T1000 (cell line): ENCODE data around the gene ERC2.
A peak's percentile ranks its signal among the peaks of the same experiment; 100 is the strongest.
"Not testable (repeated sequence)": the region's sequence is repeated elsewhere in the genome, so short reads cannot be mapped to it uniquely, and the experiment has no call there.

ENCODE experiments used
- DNase-seq: peaks from one replicate; lab custom pipeline; 2025; ENCODE audit warnings: mixed read lengths; lab: John Stamatoyannopoulos, UW

The ERC2 gene

DNA sequence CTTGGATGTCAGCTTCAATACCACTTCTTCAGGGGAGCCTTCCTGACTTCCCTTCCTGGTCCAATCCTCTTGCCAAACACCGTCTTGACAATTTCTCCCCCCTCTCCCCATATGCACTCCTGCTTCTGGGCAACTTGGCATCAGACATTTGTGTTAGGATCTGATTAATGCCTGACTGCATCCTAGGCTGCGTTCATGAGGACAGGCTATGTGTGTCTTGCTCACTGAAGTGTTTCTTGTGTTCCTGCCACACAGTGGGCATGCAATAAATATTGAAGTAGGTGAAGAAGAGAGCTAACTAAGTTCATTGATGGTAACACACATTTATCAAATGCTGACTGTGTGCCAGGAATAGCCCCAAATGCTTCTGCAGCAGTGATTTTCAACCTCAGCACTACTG, 944.8 kb downstream of the ERC2 start:
- DNase-seq: no peak

DNA sequence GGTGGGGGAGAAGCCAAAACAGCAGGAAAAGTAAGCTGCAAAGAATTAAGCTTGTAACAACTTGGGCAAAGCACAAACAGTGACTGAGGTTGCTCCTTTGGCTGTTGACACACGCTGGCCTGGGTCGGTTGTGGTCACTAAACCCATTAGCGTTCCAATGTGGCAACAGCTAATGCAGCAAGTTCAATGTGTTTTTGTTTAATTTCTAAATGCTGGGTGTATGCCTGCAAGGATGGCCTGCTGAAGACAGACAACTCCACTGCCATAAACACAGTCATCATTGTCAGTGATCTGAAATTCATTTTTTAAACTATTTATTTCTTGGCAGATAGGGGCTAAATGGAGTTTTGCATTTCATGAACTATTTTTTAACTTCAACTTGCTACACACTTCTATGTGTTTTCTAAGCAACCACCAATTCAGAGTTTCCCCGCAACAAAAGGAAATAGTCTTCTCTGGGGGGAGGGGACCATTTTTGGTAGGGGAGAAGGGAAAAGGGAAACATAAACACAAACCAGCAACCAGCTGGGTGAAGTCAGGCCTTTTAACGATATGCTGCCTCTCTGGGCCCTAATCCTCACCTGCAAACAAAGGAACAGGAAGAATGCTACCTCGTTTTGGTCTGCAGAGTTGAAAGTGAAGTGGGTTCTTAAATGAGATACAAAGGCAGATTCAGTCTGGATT, 946.4 kb downstream of the ERC2 start:
- no peak for DNase-seq

DNA sequence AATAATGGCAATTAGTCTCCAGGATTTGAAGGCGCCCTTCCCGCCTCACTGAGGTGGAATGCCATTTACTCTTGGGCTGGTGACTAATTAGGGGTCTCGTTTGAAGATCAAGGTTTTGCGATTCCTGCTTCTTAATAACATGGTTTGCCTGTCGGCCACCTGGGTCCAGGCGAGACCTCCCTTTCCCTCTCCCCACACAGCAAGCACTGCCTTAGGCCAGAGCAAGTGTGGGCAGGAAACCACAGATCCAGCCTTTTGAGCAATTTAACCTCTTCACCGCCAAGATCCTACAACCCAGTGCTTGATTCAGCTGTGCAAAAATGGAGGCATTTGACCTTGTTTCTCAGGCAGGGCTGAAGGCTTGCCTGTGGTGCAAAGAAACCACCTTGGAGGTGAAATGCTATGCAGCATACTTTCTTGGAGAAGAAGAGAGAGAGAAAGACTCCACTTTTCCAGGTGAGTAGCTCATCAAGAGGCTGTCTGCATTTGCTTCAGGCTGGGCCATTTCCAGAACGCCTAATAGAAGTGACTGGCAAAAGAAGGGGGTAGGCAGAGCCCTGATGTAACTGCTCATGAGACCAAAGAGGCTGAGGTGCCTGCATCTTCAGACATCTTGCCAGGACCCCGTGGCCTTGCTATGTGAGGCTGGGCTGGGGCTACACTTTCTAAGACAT, 947.1 kb downstream of the ERC2 start:
- DNase-seq: no peak

DNA sequence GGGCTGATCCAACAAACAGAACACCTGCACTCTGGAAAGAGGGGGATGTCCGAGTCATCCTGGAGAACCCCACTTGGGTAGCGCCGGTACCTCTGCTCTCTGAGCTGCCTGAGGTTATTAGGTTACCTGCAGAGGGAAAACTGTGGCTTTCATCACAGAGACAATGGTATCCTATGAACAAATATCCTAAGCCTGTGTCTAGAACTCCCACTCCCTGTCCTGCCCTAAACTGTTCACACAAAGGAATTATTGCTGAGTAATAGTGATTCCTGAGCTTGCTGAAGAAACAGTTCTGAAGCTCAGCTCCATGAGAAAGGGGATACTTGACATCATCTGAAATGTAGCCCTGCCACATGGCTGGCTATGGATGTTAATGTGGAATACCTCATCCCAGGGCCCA, 949.2 kb downstream of the ERC2 start:
- DNase-seq: no peak

DNA sequence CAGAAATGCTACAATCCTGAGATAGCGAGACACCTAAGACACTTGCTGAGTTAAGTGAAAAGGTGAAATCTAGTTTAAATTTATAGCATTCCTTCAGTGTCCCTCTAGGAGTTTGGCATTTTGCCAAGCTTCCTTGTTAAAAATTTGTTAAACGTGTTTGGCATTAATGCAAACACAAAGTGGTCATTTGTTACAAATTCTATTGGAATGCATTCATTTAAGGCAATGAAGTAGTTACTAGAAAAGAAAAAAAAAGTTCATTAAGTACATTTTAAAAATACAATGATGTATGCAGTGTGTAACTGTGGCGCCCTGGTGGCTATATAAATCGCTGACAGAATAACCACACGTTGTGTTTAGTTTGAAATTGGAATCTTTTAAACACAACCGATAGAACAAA, 949.8 kb downstream of the ERC2 start:
- no peak for DNase-seq

DNA sequence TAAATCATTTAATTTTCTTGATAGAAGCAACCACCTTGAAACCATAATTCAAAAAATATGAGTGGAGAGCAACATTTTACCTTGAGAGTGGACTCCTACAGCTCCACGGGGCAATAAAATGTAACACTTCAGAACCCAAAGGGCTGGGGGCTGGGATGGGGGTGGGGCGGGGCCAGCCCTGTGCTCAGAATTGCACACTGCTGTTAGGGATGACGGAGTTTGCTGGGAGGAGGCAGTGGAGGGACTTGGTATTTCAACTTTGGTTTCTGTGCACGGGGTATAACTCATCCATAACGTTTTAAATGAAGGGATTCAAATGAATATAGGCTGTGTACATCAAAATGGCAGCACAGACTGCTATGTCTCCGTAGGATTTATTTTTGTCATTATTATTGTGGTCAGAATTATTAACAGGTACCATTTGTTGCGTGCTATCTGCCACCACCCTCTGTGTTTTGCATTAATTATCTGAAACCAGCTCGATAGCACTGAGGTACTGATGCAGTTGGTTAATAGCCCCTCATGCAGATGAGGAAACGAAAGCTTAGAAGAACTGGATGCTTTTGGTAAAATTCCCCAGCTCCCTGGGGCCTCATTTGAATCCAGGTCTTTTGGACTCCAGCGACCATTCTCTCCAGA, 951.8 kb downstream of the ERC2 start:
- no peak for DNase-seq

DNA sequence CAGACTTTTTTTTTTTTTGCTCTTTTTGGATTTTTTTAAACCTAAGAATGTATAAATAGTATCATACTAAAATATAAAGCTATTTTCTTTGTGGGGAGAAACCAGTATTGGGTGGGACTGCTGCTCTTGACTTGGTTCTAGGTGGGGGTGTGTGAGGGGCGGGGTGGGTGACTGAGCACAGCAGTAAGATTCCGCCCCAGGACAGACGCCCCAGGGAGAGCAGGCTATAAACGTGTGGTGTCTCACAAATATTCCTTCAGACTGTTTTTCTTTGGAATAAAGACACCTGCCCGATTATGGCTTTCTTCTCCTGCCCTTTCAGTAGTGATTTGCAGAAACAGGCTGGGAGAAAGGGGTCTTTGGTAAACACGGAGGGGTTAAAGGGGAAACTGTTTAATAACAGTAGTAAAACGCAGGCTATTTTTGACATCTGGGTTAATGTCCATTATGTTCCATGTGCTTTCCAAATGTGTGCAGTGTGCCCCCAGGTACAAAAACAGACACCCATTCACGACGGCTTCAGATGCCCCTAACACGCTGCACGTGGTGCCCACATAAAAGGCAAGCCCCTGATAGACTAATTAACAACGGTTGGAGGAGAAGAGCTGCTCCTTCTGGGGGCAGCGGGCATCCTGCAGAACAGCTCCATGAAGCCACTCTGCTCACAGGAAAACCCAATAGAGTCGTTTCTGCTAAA, 952.6 kb downstream of the ERC2 start:
- no peak for DNase-seq

DNA sequence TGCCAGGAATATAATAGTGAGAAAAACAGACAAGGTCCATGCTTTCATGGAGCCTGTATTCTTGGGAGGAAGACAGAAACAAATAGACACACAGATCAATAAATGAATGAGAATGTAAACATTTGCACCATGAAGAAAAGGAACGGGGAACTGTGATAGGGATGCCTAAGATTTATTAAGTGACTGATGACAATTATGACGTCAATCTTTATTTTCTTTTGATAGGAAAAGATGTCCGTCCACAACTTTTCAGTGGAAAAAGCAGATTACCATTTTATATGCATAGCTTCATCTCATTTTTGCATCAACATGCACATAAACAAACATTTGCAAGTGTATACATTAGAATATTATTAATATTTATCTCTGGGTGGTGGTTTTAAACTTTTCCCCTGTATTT, 953.3 kb downstream of the ERC2 start:
- DNase-seq: no peak

DNA sequence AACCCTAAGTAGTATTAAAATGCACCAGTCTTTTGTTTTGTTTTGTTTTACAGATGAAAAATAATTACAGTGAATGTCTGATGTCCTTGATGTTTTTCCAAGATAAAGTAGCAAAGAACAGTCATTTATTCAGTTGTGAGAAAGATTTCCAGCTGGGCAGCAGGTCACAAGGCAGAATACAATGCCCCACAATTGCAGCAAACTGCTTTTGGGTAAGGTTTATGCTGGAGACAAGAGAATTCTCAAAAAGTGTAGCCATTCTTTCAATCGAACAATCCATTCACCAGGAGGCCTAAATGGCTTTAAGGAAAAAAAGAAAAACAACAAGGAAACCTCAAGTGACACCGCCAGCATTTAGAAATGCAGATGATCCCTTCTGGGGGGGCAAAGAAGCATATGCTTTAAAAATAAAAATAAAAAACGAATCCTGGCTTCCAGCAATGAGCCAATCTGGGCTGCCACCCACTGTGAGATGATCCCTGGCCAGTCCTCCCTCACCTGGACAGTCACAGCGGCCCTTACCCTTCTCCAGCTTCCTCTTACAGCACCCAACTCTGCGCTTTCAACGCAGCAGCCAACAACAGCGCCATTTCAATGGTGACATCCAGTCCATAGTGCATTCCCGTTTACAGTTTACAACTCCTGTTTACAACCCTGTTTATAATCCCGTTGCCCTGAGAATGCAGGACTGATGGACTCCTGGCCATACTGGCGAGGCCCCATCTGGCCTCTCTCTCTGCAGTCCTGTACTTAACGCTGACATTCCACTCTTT, 955.5 kb downstream of the ERC2 start:
- DNase-seq: no peak

DNA sequence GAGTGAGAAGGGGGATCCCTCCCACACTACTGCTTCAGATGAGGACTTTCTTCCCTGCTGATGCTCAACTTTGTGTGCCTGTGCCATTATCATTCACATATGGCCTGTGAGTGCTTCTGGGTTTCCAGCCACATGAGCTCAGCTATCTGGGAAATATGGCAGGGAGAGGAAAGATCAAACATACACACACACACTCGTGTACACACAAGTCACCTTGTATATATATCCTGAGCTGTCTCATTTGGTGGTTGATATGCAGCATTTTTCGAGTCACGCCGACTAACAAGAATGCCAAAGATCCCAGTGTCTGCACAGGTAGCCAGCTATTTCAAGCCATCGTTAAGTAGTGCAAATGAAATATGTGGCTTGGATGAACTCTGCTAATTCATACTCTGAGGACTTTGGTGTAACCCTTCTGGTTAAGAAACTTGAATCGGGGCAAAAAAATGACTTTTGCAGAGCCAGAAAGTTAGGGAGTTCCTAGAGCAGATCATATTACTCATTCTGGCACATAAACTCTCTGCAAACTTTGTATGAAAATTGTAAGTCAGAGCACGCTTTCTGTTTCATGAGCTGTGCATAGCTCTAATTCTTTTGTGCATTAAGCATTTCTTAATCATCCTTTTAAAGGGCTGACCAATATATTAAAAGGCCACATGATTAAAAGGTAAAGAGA, 956.2 kb downstream of the ERC2 start:
- DNase-seq: no peak

DNA sequence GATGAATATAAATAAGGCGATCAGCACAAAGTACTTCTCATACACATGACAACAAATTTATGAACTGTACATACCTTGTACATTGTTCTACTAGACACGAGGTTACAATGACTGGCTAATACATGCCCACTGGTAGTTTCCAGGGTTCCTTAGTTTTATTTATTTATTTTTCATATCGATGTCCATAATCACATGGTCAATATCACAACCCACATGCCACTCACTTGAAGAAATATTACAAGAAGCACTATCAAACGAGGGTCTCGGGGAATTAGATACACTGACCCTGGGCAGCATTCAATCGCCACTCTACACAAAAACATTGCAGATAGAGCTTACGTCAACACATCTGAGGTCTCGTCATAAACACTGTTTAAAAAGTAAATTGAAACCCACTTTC, 959.9 kb downstream of the ERC2 start:
- no peak for DNase-seq

DNA sequence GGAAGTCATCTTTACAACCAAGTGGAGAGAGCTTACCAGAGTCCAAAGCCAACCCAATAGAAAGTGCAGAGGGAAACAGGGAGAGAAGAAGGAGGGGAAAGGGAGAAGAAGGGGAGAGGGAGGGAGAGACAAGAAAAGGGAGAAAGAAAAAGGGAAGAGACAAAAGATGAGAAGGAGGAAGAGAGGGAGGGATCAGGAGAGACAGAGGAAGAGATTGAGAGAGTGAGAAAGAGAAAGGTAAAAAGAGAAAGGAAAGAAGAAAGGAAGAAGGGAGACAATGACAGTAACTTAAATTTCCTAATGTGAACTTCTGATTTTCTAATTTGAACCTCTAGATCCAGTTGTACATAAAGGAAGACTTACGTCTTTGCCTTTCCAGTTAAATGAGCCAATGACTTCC, 960.5 kb downstream of the ERC2 start:
- DNase-seq: no peak

DNA sequence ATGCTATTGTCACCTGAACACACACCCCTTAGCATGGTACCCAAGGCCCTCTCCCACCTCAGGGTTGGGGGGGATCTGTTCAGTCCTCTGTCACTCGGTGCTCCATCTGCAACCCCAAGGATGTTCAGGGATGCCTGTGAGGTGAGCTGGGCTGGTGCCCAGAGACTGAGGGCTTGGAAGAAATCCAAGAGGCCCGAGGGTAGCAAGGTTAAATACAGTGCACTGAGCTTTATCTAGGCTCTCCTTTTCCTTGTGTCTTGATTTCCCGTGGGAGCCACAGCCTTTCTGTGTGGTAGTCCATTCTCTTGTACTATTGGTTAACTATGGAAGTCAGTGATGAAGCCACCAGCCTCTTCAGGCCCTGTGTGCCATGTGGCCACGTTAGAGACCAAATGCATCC, 962.5 kb downstream of the ERC2 start:
- DNase-seq: no peak

DNA sequence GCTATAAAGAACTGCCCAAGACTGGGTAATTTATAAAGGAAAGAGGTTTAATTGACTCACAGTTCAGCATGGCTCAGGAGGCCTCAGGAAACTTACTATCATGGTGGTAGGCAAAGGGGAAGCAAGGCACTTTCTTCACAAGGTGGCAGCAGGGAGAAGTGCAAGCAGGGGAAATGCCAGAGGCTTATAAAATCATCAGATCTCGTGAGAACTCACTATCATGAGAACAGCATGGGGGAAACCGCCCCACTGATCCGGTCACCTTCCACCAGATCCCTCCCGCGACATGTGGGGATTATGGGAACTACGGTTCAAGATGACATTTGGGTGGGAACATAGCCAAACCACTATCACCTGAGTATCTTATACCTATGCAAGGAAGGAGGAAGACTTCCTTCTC, 963.2 kb downstream of the ERC2 start:
- not testable (repeated sequence) for DNase-seq

DNA sequence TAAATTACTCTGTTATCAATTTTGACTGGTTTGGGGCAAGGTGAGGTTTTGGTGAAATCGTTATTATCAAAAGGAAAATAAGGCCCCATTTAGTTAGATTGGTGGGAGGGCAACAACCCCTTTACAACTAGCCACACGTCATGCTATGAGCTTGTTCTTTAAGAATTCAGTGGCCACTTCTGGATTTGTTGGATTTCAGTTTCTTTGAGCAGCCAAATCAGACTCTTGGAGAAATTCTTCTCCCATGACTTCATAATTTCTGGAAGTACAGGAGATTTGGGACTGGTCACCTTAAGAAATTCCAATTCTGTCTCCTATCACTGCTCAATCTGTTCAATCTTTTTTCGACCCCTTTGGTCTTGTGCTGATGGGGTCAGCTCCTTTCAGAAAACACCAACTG, 966.4 kb downstream of the ERC2 start:
- DNase-seq: no peak

DNA sequence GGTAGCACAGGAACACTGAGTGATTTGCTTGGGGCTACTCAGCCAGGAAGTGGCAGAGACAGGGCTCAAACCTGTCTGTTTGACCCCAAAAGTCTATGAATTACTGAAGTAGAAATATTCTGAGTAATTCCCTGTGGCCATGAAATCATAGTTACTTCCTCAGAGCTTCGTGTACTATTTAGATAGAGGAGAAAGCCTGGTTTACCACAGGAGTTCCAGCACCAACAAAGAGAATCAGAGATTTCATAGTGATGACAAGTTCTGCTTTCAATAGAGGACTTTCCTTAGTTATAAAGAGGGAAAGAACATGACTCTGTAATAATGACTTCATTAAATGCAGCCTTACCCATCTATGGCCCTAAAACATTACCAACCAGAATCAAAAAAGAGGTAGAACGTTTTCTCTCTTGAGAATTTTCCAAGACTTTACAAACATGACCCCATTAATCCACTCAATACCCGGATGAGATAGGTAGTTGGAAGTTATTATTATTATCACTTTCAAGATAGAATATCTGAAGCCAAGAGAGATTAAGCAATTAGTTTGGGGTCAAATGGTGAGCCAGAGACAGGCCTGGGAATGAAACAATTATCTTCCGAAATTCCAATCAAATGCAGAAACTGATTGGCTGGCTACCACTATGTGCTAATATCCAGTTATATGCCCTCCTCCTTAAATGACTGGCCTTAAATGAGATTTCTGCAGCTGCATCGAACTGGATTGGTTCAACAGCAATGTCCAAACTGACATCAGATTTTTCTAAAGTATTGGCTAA, 967.5 kb downstream of the ERC2 start:
- no peak for DNase-seq

DNA sequence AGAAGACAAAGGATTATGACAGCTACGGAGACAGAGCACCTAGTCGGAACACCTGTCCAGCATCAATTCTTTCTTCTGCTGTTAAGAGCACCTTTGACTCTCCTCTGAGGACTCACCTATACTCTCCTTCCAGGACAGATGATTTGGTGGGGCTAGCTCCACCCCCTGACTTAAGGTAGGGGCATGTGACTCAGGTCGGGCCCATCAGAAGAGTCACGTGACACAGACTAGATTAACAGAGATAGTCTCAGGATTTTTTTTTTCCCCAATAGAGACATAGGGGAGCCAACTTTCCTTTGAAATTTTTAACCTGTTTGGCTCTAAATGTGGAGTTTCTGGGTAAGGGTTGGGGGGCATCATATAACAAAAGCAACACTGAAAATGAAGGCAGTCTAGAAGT, 969.7 kb downstream of the ERC2 start:
- DNase-seq: no peak

DNA sequence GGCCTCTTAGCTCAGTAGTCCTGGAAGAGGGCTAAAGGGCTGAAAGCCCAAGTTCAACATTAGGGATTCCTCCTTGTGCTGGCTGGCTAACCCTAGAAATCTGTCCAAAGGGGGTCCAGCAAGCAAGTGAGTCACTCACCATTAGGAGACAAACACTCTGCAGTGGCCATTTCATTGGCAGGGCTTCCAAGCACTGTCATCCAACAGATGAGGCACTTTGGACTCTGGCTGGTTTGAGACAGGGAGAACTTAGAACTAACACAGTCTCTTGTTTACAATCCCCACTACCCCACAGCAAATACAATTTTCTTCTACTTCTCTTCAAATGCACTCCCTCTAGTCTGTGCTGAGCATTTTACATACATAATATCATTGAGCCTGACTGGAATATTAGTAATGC, 971.0 kb downstream of the ERC2 start:
- no peak for DNase-seq

DNA sequence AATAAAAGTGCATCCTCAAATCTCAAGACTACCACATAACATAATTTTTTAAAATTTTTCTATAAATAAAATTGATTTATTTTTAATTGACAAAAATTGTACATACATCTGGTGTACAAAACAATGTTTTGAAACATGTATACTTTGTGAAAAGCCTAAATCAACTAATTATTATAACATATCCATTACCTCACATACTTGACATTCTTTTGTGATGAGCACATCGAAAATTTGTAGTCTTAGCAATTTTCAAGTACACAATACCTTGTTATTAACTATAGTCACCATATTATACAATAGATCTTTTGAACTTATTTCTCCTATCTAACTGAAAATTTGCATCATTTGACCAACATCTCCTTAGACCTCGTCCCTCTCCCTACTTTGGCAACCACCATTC, 973.3 kb downstream of the ERC2 start:
- no peak for DNase-seq

DNA sequence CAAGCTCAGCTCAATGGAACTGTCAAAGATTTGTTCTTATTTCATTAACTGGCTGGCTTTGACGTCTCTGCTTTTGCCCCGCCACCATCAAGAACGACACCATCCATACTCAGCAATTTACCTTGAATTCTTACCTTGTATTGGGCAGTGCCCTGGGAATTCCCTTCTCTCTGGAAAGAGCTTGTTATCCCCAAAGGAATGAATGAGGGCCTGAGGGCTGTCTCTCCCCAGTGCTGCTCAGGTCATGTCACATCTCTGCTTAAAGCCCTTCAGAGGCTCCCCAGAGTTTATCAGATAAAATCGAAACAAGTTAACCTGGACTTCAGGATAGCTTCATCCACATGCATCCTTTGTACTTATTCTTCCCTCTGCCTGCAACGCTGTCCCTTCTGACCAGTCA, 975.3 kb downstream of the ERC2 start:
- no peak for DNase-seq

DNA sequence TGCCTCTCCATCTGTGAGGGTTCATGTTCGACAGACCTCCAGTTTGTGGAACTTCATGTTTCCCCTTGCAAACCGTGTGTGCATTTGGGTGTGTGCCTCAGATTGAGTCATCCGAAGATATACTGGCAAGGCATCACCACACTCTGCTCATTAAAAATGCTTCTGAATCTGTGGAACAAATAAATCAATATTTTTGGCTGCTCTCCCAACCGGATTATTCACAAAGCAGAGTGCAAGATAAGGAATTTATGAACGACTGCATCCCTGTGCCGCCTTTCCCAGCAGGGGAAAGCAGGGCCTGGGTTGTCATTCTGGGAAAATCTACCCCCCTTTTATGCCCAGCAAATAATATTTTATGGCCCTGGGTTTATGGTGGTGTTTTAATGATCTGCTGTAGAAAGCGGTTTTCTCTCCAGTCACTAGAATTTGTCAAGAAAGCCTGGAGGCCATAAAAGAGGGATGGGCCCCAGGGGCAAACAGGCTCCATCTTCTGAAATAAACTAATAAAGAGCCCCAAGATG, 976.9 kb downstream of the ERC2 start:
- peak; percentile 72 for DNase-seq
